GM19043 (cell line): ENCODE results near the gene RMND1.
"Not testable (repeated sequence)": the region's sequence is repeated elsewhere in the genome, so short reads cannot be mapped to it uniquely, and the experiment has no call there.

Source experiments
- ATAC-seq: cut with Tn5 transposase; IDR thresholded peaks from one replicate; pipeline ENCODE4 v1.9.1; 2021; ENCODE audit warnings: low read depth; ENCODE audit not compliant: unreplicated experiment

Gene RMND1

GRCh38 chr6:151389618-151390275 is 62.2 kb downstream of the RMND1 start:
- ATAC-seq, result peak; percentile 54

- ATAC-seq, result no peak
These were observed 62.8 kb downstream of the RMND1 start for GRCh38 chr6:151388997-151389617.

GRCh38 chr6:151388236-151388635 is 63.7 kb downstream of the RMND1 start:
- no peak for ATAC-seq

- ATAC-seq, result no peak
These were observed 64.6 kb downstream of the RMND1 start for GRCh38 chr6:151387175-151387970.

GRCh38 chr6:151385177-151385576 is 66.7 kb downstream of the RMND1 start:
- ATAC-seq, result no peak

GRCh38 chr6:151384151-151384550 is 67.8 kb downstream of the RMND1 start:
- ATAC-seq, result no peak

- ATAC-seq, result not testable (repeated sequence)
These were observed 69.3 kb downstream of the RMND1 start for GRCh38 chr6:151382631-151383030.

GRCh38 chr6:151381722-151382121 is 70.2 kb downstream of the RMND1 start:
- ATAC-seq, result no peak

- no peak for ATAC-seq
These were observed 71.1 kb downstream of the RMND1 start for GRCh38 chr6:151380848-151381205.

- peak; percentile 46 for ATAC-seq
These were observed 71.7 kb downstream of the RMND1 start for GRCh38 chr6:151379933-151380847.

- no peak for ATAC-seq
These were observed 74.8 kb downstream of the RMND1 start for GRCh38 chr6:151377095-151377494.

GRCh38 chr6:151376440-151376839 is 75.5 kb downstream of the RMND1 start:
- ATAC-seq, result peak; percentile 41

- no peak for ATAC-seq
These were observed 76.1 kb downstream of the RMND1 start for GRCh38 chr6:151375833-151376232.

- no peak for ATAC-seq
These were observed 77.8 kb downstream of the RMND1 start for GRCh38 chr6:151374036-151374683.

- ATAC-seq, result no peak
These were observed 79.8 kb downstream of the RMND1 start for GRCh38 chr6:151372164-151372563.

GRCh38 chr6:151370509-151371078 is 81.3 kb downstream of the RMND1 start:
- no peak for ATAC-seq

- ATAC-seq, result no peak
These were observed 86.7 kb downstream of the RMND1 start for GRCh38 chr6:151365233-151365632.

- no peak for ATAC-seq
These were observed 92.4 kb downstream of the RMND1 start for GRCh38 chr6:151359486-151359885.

GRCh38 chr6:151358475-151358874 is 93.5 kb downstream of the RMND1 start:
- no peak for ATAC-seq
